IPS DF 19.7 (cell line): Measurements from ENCODE around the gene SAP25.

Source experiments
- DNase-seq: peaks from one replicate; pipeline ENCODE4 v3.0.0-alpha.2; 2013; ENCODE audit warnings: low read depth, low spot score

The SAP25 gene

GRCh38 chr7:100573691-100574361 is at the start of gene SAP25:
Gene SAP25, minus strand, starts transcription at chr7:100573900. Its CDS starts 158 bp downstream, at chr7:100573742.
- no peak for DNase-seq

GRCh38 chr7:100621554-100621953 is 47.9 kb upstream of the SAP25 start:
- DNase-seq = no peak

GRCh38 chr7:100620804-100621203 is 47.1 kb upstream of the SAP25 start:
- DNase-seq = no peak

GRCh38 chr7:100620239-100620638 is 46.5 kb upstream of the SAP25 start:
- DNase-seq = no peak

DNA sequence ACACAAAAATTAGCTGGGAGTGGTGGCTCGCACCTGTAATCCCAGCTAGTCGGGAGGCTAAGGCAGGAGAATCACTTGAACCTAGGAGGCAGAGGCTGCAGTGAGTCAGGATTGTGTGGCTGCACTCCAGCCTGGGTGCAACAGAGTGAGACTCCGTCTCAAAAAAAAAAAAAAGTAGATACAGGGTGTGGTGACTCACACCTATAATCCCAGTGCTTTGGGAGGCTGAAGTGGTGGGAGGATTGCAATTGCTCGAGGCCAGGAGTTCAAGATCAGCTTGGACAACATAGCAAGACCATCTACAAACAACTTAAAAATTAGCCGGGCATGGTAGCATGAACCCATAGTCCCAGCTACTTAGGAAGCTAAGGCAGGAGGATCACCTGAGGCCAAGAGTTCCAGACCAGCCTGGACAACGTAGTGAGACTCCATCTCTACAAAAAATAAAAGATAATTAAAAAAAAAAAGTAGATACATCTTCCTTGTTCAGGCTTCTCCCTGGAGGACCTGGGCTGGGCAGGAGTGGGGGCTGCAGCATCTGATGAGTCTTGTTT is 40.7 kb upstream of the SAP25 start:
- no peak for DNase-seq

DNA sequence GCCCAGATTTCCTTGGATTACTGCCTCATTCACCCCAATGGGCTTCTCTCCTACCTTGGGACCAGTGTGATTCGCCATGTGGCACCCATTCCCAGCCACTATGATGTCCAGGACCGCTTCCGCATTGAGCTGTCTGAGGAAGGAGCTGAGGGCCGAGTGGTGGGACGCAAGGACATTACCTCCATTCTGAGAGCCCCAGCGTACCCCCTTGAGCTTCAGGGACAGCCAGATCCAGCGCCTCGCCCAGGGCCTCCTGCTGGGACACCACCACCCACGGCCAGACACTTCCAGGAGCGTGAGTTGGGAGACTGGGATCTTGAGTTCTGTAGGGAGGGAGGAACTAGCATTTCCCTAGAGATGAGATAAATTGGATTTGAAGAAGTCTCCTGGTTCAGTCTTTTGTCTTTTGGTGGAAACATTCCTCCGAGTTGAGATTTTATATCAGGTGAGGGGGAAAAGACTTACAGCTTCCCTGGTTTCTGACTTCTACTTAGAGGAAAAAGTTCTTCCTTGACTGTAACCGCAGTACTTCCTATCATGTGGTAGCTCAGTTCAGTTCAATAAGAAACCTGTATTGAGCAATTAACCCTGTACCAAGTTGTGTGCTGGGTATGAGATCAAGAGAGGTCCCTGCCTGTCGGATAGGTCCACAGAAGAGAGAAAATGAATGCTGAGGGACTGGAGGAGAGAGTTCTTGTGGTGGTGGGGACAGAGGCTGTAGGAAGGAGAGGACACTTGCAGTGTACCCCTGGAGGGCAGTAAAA is 39.9 kb upstream of the SAP25 start:
- DNase-seq = no peak

DNA sequence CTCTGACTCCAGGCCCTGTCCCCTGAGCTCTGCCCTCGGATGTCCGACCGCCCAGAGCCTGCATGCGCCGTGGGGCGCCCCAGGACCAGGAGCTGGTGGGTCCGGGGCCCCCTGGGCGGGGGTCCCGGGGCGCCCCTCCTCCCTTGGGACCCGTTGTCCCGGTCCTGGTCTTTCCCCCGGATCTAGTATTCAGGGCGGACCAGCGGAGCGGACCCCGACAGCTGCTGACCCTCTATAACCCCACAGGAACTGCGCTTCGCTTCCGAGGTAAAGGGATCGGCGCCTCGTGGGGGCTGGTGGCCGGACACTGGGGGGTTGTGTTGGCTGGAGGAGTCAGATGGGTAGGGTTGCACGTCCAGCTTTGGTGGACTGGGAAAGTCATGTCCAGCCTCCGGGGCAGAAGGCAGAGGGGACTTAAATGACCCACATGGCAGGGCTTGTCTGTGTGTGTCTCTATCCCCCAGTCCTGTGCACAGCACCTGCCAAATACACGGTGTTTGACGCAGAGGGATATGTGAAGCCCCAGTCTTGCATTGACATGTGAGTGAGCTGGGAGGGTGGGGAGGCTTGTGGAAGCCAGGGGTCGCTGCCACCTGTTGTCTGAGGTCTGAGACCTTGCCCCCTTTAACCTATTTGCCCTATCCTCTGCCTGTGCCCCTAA is 39.2 kb upstream of the SAP25 start:
- no peak for DNase-seq

DNA sequence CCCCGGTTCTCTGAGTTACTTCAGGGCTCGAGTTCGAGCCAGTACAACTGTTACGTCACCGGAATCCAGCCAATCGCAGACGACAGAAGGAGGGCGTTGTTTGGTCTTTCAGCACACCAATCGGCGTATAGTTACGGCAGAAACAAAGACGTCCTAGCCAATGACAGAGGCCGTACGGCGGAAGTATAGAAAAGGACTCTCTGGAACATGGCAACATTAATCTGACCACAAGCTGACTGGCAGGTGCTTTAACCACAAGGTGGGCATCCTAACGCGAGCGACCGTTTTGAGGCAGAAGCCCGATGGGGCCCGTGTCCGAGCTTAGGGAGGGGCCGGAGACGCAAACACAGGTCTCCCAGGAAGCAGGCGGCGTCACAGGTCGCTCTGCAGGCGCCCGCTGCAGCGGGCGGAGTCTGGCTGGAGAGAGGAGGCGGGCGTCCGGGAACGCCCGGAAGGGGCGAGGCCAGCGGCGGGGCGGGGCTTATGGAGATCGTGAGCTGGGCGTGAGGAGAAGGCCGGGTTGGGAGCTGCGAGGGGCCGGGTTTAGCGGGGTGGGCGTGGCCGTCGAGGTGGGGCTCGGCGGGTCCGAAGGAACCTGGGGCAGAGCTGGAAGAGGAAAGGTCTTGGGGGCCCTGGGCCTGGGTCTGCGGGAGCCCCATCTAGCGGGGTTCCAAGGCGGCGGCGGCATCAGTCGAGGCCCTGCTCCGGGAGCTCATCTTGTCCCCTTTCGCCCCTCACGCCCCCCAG is 38.5 kb upstream of the SAP25 start, which contains the start of gene MOSPD3:
MOSPD3 (plus strand) TSS at position 558 of the 747 bp plus-strand sequence. CDS start 252 bp downstream, outside the sequence.
- peak; percentile 100 for DNase-seq

DNA sequence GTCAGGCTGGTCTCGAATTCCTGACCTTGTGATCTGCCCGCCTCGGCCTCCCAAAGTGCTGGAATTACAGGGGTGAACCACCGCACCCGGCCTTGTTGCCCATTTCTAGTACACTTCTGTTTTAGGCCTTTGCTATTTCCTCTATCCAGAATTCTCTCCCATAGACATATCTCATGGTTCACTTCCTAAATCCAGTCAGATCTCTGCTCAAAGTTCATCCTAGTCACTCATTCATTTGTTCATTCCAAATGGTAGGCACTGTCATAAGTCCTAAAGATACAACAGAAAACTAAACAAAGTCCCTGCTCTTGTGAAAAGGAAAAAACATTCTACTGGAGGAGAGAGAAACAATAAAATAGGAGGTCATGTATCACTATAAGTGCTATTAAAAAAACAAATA is 36.3 kb upstream of the SAP25 start:
- DNase-seq = no peak

DNA sequence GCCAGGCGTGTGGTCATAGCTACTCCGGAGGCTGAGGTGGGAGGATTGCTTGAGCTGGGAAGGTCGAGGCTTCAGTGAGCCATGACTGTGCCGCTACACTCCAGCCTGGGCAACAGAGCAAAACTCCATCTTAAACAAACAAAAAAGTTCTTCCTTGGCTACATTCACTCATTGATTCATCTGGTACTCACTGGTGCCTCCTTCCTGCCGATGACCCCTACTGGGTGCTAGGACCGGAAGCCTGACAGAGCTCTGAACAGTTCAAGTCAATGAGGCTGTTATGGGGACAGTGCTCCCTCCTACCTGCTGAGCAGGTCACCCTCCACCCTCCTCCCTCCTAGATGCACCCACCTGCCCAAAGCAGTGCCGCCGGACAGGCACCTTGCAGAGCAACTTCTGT is 33.4 kb upstream of the SAP25 start:
- no peak for DNase-seq

- no peak for DNase-seq
These were observed 32.6 kb upstream of the SAP25 start for GRCh38 chr7:100606313-100606712.

DNA sequence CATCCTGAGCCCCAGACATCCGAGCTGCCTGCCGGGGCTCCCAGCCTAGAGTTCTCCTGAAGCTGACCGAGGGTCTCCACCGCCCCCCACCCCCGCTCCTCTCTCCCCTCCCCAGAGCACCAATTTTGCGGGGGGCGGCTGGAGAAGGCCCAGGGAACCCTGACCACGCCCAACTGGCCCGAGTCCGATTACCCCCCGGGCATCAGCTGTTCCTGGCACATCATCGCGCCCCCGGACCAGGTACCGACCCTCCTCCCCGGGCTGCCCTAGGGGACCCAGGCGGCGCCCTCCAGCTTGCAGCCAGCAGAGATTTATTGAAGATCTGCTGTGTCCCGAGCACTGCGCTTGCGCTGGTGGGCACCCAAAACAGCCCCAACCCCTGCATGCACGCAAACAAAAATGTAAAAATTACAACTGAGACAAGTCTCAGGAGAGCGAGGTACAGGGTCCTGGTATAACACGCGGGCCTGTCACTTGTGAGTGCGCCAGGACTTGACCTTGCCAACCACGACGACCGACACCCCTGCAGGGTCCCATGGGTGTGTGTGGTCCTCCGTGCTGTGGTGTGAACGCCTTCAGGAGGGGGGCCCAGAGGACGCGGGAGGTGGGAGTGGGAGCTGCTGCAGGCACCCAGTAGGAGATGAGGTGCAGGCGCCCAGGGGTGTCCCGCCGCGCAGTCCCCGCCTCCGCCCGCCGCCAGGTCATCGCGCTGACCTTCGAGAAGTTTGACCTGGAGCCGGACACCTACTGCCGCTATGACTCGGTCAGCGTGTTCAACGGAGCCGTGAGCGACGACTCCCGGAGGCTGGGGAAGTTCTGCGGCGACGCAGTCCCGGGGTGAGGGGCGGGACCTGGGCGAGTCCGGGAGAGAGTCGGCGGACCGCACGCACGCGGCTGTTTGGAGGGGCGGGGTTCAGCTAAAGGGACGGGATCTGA is 31.5 kb upstream of the SAP25 start:
- DNase-seq = no peak

DNA sequence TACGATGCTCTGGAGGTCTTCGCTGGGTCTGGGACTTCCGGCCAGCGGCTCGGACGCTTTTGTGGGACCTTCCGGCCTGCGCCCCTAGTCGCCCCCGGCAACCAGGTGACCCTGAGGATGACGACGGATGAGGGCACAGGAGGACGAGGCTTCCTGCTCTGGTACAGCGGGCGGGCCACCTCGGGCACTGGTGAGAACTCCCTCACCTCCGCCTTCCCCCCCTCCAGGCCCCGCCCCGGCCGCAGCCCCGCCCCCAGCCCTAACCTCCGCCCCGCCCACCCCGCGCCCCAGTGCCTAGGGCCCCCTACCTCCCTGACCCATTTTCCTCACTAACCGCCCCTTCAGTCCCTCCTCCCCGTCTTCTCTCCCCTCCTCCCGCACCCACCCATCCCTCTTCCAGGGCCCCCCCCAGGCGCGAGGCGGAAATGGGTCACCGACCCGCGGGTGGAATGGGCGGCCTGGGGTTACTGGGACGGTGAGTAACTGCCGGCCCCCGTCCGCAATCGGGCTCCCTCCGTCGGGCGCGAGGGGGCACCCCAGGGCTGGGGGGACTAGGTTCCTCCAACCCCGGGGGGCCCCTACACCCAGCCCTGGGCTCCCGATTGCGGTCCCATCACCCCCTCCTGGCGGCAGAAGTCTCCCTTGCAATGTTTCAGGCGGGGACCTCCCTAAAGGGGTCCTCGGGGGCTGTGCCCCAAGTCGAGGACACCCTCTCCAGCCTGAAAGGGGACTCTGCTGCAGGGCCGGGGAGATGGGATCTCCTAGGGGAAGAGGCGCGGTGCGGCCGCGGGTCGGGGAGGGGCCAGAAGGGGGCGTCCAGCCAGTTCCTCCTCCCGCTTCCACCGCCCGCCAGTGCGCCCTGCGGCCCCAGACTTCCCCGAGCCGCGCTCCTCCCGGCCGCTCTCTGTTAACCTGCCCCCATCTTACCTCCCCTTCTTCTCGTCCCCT is 30.6 kb upstream of the SAP25 start:
- no peak for DNase-seq

DNA sequence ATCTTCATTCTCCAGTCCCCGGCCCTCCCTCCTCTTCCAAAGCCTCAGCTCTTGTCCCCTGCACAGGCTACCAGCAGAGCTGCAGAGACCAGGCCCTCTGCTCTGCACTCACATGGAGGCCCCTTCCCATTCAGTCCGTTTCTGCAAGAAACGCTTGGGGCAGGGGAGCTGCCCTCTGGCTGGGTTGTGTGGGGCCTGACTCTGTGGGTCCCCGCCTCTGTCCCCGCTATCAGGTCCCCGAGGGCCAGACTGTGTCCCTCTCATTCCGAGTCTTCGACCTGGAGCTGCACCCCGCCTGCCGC is 30.0 kb upstream of the SAP25 start:
- DNase-seq = no peak

DNA sequence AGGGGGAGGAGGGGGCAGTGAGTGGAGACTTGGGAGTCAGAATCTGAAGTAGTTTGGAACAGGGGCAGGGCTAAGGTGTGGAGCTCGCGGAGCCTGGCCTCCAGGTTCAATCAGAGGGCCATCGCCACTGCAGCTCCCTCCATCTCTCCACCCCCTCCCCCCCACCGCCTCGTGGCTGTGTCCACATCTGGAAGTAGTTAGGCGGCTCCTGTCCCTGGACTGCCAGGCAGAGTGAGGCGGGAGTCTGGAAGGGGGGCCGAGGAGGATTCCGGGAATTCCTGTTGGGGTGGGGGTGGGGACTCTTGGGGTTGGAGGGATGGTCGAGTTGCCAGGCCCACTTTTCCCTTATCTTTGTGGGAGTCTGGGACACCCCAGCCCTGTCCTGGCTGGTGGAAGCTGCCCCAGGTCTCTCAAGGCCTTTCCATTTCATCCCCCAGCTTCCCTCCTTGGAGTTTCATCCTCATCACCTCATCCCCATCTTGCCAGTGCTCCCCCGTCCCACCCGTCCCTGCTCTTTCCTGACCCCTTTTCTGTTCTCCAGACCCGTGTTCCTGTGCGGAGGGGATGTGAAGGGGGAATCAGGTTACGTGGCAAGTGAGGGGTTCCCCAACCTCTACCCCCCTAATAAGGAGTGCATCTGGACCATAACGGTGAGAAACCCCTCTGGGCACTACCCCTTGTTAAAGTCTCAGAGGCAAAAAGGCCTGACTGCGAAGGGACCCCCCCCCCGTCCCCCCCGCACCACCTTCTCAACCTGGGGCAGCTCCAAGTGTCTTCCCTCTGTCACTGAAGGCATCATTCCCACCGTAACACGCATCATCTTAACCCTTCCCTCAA is 29.4 kb upstream of the SAP25 start:
- no peak for DNase-seq

DNA sequence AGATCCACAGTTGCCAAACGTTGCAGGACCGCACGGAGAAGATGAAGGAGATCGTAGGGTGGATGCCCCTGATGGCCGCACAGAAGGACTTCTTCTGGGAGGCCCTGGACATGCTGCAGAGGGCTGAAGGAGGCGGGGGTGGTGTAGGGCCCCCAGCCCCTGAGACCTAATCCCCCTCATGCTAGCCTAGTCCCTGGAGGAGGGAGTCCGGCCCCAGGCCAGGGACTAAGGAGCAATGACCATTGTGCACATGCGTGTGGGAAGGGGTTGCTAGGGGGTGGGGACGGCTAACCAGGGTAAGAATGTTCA is 27.0 kb upstream of the SAP25 start:
- DNase-seq = no peak

DNA sequence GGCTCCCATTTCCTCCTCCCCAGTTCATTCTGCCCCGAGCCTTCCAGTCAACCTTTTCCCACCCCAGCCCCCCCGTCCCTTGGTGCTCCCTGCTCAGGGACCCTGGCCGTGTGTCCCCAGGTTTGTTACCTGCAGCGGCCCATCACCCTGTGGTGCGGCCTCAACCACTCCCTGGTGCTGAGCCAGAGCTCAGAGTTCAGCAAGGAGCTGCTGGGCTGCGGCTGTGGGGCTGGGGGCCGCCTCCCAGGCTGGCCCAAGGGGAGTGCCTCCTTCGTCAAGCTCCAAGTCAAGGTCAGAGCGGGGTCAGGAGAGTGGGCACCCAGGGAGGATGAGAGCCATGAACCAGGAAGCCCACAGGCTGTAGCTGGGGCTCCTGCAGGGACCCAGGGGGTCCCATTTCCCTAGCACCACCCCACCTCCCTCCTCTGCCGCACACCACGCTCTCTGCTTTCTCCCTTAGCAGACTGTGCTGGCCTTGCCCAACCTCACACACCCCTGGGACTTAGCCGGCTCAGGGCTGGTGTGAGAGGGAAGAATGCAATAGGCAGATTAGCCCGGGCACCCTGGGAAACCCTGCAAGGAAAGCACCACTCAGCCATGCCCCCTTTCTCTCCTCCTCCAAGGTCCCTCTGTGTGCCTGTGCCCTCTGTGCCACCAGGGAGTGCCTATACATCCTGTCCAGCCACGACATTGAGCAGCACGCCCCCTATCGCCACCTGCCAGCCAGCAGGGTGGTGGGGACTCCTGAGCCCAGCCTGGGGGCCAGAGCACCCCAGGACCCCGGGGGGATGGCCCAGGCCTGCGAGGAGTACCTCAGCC is 26.4 kb upstream of the SAP25 start:
- DNase-seq = no peak

DNA sequence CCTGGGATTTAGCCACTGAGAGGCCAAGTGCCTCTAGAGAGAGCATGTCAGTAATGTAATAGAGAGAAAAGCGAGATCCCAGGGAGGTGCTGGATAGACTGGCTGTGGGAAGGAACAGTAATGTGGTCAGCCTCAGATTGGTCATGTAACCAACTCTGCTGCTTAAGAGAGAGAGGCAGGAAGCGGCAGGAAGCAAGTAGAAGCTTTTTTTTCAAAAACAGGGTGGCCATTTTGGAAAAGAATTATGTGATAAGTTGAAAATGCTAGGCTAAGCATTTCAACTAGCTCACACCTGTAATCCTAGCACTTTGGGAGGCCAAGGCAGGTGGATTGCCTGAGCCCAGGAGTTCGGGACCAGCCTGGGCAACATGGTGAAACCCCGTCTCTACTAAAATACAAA is 24.7 kb upstream of the SAP25 start:
- no peak for DNase-seq
